ENCODE data around the gene GLRB. TPM values are rescaled to one million over a fixed set of nuclear protein-coding genes. Genes with fewer than 3 reads are reported as not detected.
"Not testable (repeated sequence)": the region's sequence is repeated elsewhere in the genome, so short reads cannot be mapped to it uniquely, and the experiment has no call there.

GLRB gene
- polyA plus RNA-seq, 4 donors, result 13.2 to 16.5 (median 13.5) TPM

DNA sequence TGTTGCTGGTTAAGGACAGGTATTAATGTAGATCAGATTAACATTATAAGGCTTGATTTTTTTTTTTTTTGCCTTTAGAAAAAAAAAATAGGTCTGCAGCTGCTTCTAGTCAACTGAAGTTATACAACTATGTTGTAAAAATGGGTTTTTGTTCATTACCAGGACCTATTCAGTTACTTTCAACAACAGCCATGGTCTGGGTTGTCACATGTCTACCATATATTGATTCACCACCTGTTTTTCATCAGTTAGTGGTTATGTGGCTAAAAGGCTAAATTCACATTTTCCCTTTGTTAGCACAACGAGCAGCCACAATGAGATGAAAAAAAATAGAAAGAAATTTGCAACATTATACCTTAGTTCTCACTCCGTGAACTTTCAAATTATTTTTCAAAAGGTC, 45.5 kb downstream of the GLRB start:
- DNase-seq (ENCODE audit: low read depth in 4 of 4, low spot score in 2 of 4), result no peak

DNA sequence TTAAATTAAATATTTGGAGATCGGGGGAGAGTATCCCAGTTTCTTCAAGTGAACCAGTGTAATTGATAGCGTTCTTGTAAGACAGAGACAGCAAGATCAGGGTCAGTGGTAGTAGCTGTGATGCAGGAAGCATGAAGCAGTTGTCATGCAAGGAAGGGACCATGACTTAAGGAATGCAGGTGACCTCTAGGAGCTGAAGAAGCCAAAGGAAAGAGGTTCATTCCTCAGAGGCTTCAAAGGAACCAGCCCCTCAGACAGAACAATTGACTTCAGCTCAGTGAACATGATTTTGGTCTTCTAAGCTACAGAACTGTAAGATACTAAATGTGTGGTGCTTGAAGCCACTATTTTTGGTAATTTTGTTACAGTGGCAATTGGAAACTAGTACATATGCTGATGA, 51.6 kb downstream of the GLRB start:
- DNase-seq (ENCODE audit: low read depth in 4 of 4, low spot score in 2 of 4), result no peak

DNA sequence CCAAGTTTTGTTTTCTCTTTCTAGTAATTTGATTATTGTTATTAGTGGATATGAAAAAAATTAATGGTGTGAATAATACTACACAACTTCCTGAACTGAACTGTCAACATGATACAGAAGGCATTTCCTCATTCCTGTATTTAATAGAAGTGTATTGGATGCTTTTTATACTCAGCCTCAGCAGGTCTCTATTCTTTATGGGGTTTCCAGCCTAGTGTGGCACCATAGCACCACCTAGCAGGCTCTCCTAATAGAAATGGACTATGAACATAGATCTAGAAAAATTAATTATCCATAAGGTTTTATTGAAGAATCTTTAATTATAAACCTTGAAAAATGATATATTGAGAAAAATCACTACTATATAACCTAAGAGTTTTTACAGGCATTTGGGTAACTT, 52.4 kb downstream of the GLRB start:
- DNase-seq (ENCODE audit: low read depth in 4 of 4, low spot score in 2 of 4), result no peak

DNA sequence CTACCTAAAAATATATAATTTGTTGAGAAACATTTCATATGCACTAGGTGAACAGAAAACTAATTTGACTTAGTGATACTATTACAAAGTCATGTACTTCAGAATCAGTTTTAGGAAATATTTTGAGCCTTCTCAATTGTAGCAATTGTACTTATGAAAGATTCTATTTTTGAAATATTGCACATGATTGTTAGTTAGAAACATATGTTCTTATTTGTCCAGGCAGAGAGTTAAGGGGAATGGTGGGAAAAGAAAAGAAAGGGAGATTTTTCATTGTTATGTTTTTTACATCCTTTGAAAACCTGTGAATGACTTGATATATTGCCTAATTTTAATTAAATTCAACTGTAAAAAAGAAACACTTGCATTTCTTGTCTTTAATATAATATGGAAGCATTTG, 66.0 kb downstream of the GLRB start:
- no peak for DNase-seq (ENCODE audit: low read depth in 4 of 4, low spot score in 2 of 4)

DNA sequence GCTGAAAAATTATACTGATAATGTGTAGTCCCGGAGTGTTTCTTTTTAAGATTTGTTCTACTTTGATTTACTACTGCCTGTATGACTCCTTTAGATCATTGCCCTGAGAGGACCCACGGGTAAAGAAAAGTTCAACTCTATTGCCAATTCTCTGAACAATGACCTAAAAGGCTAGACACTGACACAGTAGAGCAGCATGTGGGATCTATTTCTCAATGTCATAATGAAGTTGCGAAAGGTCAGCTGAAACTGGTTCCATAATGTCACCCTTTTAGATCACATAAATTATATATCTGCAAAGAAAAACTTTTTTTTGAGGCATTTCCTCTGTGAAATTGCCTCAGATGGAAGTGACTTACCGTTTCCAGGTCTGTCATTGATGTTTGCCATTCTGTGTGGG, 67.4 kb downstream of the GLRB start:
- no peak for DNase-seq (ENCODE audit: low read depth in 4 of 4, low spot score in 2 of 4)

DNA sequence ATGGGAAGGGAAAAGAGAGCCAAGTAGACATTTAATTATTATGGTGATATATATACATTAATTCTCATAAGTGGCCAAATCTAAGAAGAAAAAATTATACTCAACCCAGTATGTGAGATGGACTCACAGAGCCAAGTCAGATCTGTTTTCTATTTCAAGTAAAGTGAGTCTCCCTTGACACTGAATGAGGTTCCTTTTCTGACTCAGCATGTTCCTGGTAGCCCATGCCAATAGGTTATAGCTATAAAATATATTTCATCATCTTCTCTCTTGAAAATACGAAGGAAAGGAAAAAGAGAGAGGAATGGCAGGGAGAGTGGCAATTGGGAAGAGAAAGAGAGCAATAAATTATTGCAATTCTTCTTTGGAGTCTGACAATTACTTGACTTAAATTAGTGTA, 75.8 kb downstream of the GLRB start:
- DNase-seq (ENCODE audit: low read depth in 4 of 4, low spot score in 2 of 4), result no peak

DNA sequence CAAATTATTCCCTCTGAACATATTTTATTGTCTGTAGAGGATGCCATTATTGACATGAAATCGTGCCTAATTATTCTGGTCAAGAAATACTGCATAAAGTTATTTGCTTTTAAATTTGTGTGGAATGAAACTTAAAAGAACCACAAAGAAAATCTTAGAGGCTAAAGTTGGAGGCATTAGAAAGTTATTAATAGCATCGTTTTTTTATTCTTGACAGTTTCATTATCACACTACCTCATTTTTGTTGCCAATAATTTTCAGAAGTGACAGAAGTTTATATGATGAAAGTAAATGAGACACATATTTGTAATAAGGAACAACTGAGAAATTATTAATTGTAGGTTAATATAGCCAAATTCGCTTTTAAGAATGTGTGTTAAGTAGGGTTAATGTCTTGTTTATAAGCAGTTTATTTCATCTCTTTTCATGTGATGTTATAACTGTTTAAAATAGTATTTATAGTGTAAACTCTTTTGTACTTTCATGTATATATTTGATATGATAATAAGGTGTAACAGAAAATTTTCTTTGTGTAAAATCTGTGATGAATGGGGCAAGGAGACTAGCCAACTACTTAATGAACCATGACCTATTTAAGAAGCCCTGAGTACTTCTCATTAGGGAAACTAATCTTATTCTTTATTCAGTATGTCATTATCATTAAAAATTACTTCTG, 90.1 kb downstream of the GLRB start:
- DNase-seq (ENCODE audit: low read depth in 4 of 4, low spot score in 2 of 4), result no peak

DNA sequence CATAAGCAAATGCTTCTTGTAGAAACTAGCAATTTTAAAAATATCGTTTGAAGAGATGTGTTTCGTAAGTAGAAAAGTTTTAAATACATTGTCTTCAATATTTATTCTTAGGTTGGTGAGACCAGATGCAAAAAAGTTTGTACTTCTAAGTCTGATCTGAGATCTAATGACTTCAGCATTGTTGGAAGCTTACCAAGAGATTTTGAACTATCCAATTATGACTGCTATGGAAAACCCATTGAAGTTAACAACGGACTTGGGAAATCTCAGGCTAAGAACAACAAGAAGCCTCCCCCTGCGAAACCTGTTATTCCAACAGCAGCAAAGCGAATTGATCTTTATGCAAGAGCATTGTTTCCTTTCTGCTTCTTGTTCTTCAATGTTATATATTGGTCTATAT, 94.4 kb downstream of the GLRB start:
- no peak for DNase-seq (ENCODE audit: low read depth in 4 of 4, low spot score in 2 of 4)

DNA sequence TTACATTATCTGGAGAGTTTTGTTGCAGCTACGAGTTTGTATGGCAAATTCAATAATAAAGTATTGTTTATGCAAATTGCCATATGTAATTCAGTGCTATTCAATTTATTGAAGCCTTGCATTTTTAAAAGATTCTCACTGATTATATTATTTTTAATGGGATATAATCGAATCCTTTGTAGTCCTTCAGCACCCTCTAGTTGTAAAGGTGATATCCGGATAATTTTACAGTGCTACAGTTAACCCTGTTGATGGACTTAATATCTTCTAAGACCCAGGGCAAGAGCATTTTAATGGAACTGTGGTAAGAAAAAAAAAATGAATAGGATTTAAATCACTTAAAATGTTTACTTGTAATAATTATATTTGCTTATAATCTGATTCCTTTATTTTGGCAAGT, 96.1 kb downstream of the GLRB start:
- no peak for DNase-seq (ENCODE audit: low read depth in 4 of 4, low spot score in 2 of 4)

DNA sequence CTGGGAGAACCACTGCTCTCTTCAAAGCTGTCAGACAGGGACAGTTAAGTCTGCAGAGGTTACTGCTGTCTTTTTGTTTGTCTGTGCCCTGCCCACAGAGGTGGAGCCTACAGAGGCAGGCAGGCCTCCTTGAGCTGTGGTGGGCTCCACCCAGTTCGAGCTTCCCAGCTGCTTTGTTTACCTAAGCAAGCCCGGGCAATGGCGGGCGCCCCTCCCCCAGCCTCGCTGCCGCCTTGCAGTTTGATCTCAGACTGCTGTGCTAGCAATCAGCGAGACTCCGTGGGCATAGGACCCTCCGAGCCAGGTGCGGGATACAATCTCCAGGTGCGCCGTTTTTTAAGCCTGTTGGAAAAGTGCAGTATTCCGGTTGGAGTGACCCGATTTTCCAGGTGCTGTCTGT, 104.3 kb downstream of the GLRB start:
- not testable (repeated sequence) for DNase-seq (ENCODE audit: low read depth in 4 of 4, low spot score in 2 of 4)

DNA sequence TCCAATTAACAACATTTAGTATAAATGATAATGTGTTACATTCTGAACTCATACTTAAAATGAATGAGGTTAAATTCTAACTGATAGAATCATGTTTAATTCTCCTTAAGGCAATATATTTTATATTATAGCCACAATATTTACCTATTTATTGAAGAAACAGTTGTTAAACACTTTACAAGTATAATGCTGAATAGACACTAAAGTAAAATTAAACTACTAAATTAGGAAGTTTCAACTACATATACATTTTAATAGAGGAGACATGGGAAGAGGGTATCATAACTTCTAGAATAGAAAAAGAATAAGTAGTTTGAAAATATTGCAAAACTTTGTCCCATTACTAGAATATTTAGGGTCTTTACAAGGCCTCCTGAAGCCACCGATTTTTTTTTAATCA, 108.3 kb downstream of the GLRB start:
- no peak for DNase-seq (ENCODE audit: low read depth in 4 of 4, low spot score in 2 of 4)

DNA sequence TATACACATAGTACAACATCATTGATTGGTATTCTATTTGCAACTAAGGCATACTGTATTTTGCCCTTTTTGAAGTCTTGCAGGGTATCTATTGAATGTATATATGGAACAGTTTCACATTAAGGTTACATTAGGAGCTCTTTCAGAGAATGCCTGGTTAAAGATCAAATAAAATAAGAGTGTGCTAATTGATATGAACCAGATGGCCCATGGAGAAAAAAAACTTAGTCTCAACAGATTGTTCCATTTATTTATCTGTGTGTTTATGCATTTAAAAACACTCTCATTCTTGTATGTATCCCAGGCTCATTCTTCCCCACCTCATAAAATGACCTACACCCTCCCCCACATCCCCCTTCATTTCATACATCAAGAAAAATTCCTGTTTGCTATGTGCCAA, 109.4 kb downstream of the GLRB start:
- DNase-seq (ENCODE audit: low read depth in 4 of 4, low spot score in 2 of 4), result no peak

DNA sequence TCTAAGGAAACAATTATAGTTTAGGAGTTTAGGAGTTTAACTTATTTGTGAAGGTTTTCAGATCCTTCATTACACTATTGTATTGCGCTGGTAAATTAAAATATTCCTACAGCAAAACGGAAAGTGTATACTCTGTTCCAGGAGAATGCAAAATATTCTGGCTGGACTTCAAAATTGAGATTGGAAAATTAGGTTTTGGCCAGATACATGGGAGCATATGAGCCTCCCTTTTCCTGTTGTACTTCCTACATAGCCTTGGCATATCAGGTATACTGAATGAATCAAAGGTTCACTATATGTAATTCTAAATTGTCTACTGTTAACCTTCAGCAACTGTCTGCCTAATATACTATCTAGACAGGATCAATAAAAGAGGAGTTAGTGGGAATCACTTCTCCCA, 119.4 kb downstream of the GLRB start:
- DNase-seq (ENCODE audit: low read depth in 4 of 4, low spot score in 2 of 4), result no peak

DNA sequence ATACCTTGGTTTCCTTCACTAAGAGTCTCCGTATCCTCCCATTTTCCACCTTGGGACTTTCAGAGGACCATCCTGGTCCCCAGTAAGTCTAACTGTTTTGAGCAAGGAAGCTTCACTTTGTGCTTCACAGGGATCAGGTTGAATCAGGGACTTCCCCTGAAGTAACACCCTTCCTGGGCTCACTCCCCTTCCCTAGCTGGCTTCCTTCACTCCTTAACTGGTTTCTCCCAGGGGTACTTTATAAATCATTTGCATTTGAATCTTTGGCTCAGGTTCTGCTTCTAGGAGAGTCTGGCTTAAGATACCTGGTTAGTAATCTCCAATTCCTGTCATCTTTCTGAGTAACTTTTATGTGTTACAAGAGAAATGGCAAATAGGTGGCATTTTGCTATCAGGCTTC, 120.1 kb downstream of the GLRB start:
- no peak for DNase-seq (ENCODE audit: low read depth in 4 of 4, low spot score in 2 of 4)

DNA sequence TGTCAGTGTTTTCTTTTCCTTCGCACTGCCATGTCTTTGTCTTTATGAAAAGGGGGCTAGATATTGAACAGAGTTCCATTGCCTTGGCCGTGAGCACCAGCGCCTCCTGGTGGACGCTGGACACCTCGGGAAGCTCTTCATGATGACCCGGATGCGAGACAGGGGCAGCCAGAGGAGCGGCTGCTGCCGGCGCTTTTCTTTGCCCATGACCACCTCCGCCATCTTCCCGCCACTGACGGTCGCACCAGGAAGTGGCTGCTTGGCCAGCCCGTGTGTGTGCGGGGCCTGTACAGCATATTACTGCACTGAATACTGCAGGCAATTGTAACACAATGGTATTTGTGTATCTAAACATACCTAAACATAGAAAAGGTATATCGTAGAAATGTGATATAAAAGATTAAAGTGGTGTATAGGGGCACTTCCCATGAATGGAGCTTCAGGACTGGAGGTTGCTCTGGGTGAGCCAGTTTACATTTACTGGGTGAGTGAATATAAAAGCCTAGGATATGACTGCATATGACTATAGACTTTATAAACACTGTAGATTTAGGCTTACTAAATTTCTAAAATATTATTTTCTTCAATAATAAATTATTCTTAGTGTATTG, 128.8 kb downstream of the GLRB start:
- no peak for DNase-seq (ENCODE audit: low read depth in 4 of 4, low spot score in 2 of 4)

DNA sequence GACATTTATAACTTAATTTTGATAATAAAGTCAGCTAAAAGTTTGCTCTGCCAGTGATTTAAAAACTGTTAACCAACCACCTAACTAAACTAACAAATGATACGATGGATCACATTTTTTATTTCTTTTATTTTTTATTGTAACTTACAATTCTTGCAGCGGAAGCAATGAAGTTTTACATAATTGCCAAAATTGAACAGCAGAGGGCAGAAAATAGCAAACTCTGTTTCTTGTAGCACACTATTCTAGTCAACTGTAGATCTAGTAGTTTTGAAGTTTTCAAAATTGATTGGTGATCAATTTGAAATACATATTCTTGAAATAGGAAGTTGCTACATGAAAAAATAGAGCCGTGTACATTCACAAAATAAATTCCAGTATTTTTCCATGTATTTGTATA, 141.8 kb downstream of the GLRB start:
- no peak for DNase-seq (ENCODE audit: low read depth in 4 of 4, low spot score in 2 of 4)

DNA sequence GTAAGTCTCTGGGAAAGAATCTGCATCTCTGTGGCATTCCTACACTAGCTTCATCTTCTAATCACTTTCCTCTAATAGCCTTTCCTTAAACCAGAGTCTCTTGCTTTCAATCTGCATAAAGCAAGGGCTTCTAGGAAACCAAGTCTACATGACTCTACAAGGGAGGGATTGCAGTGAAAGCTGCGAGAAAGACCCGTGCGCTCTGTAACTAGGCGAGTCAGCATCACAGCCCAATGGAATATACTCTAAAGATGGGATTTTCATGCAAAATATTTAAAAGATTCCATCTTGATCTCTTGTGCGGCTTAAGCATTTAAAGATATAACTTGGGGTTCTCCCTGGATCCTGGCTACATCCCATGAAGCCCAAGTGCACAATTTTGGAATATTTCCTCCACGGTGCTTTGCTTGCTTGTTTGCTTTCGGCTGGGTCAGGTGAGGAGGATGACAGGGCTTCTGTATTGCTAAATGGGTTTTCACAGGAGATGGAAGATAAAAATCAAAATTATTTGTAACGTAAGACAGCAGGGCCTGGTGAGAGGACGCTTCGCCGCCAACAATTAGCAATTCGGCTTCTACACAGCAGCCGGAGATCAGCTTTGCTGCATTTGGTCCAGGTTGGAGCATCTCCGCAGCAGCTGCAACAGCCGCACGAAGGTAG, 143.9 kb downstream of the GLRB start:
- no peak for DNase-seq (ENCODE audit: low read depth in 4 of 4, low spot score in 2 of 4)

DNA sequence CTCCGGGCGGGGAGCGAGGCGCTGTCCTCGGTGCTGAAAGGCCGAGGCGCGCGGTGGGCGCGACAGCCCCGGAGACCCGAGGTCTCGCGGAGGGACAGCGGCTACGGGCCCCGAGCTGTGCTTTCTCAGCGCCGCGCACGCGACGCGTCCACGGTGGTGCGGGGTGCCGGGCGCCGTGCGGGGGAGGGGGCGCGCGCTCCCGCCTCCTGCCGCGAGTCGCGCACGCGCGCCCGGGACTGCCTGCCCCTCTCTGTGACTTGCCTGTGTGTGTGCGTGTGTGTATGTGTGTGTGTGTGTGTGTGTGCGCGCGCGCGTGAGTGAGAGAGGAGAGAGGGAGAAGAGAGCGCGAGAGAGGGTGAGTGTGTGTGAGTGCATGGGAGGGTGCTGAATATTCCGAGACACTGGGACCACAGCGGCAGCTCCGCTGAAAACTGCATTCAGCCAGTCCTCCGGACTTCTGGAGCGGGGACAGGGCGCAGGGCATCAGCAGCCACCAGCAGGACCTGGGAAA, 144.5 kb downstream of the GLRB start, which contains the start of gene GRIA2:
GRIA2 (plus strand) TSS at position 358 of the 511 bp plus-strand sequence. CDS start 315 bp downstream, outside the sequence.
- DNase-seq (ENCODE audit: low read depth in 4 of 4, low spot score in 2 of 4), result peak in 3 of 4 donors; percentile 67 to 69 (median 67)

DNA sequence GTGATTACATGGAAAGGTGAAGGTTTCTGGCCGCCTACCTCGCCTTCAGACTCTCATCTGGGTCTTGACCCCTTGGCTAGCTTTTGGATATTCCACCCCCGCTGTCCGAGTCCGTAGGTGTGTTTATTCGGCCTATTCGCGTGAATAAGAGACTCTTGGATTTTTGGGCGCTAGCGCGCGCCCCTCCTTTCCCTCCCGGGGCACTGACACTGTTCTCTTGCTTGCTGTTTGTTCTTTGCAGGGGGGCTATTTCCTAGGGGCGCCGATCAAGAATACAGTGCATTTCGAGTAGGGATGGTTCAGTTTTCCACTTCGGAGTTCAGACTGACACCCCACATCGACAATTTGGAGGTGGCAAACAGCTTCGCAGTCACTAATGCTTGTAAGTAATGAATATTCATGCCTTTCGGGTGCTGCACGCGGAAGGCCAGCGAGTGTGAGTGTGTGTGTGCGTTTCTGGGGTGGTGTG, 145.5 kb downstream of the GLRB start:
- no peak for DNase-seq (ENCODE audit: low read depth in 4 of 4, low spot score in 2 of 4)

Data from left renal cortex interstitium (tissue), 4 donors.